ENCODE measurements around the gene LRRC1. TPM values are rescaled to one million over a fixed set of nuclear protein-coding genes. Genes with fewer than 3 reads are reported as not detected.

Gene LRRC1
- total and polyA plus RNA-seq, 2 of the 13 experiments (the other 11 are each of a cell fraction or from before 2014, with no cell fraction given), result 15.6 to 27.7 TPM

DNA sequence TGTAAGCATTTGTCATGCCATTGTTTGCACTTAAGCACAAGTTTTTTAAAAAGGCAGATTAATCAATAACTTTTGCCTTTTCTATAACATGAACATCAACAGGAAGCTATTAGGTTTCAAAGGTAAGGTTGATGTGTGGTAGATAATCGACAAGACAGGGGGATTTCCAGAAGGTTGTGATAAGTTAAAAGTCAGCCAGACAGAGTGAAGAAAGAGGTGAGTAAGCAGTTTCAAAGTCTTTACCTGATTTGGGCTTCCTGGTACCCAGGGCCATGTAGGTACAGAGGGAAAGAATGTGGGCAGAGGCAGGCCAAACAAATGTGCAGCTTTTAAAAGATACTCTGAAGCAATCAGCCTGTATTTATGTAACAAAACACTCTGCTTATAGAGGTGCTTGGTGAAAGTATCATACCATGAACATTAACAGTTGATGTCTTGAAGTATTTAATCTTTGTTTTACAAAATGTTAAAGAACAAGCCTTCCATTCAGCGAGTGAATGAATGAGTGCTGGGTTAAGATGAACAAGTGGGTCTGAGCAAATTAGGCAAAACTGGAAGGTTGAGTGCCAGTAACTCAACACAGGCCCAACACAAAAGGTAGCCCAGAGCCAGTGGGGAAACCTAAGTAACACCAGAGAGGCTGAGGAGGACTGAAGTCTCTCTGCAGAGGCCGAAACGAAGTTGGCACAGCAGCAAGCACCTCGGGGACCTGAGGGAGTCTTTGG is 60.2 kb downstream of the LRRC1 start (continued):
- TF ChIP-seq, protein P1, sequence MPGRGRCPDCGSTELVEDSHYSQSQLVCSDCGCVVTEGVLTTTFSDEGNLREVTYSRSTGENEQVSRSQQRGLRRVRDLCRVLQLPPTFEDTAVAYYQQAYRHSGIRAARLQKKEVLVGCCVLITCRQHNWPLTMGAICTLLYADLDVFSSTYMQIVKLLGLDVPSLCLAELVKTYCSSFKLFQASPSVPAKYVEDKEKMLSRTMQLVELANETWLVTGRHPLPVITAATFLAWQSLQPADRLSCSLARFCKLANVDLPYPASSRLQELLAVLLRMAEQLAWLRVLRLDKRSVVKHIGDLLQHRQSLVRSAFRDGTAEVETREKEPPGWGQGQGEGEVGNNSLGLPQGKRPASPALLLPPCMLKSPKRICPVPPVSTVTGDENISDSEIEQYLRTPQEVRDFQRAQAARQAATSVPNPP (CRISPR knock-in tag; IDR thresholded peaks at IDR 0.05), result no peak
- TF ChIP-seq, protein P2, sequence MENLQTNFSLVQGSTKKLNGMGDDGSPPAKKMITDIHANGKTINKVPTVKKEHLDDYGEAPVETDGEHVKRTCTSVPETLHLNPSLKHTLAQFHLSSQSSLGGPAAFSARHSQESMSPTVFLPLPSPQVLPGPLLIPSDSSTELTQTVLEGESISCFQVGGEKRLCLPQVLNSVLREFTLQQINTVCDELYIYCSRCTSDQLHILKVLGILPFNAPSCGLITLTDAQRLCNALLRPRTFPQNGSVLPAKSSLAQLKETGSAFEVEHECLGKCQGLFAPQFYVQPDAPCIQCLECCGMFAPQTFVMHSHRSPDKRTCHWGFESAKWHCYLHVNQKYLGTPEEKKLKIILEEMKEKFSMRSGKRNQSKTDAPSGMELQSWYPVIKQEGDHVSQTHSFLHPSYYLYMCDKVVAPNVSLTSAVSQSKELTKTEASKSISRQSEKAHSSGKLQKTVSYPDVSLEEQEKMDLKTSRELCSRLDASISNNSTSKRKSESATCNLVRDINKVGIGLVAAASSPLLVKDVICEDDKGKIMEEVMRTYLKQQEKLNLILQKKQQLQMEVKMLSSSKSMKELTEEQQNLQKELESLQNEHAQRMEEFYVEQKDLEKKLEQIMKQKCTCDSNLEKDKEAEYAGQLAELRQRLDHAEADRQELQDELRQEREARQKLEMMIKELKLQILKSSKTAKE (CRISPR knock-in tag; IDR thresholded peaks at IDR 0.05; ENCODE audit: borderline replicate concordance), result peak; percentile 42; the same call in 1 of the 2 replicates
- no peak for TF ChIP-seq HOXA9 (CRISPR knock-in tag; IDR thresholded peaks at IDR 0.05; ENCODE audit: borderline replicate concordance)
- TF ChIP-seq, protein P3, sequence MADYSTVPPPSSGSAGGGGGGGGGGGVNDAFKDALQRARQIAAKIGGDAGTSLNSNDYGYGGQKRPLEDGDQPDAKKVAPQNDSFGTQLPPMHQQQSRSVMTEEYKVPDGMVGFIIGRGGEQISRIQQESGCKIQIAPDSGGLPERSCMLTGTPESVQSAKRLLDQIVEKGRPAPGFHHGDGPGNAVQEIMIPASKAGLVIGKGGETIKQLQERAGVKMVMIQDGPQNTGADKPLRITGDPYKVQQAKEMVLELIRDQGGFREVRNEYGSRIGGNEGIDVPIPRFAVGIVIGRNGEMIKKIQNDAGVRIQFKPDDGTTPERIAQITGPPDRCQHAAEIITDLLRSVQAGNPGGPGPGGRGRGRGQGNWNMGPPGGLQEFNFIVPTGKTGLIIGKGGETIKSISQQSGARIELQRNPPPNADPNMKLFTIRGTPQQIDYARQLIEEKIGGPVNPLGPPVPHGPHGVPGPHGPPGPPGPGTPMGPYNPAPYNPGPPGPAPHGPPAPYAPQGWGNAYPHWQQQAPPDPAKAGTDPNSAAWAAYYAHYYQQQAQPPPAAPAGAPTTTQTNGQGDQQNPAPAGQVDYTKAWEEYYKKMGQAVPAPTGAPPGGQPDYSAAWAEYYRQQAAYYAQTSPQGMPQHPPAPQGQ (CRISPR knock-in tag; IDR thresholded peaks at IDR 0.05; ENCODE audit: borderline replicate concordance), result no peak
- TF ChIP-seq, protein P4, sequence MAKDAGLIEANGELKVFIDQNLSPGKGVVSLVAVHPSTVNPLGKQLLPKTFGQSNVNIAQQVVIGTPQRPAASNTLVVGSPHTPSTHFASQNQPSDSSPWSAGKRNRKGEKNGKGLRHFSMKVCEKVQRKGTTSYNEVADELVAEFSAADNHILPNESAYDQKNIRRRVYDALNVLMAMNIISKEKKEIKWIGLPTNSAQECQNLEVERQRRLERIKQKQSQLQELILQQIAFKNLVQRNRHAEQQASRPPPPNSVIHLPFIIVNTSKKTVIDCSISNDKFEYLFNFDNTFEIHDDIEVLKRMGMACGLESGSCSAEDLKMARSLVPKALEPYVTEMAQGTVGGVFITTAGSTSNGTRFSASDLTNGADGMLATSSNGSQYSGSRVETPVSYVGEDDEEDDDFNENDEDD (CRISPR knock-in tag; IDR thresholded peaks at IDR 0.05; ENCODE audit: borderline replicate concordance), result peak; percentile 44; the same call in 1 of the 2 replicates
- TF ChIP-seq SRSF4 (IDR thresholded peaks at IDR 0.05; ENCODE audit: low read depth, low read length, poor library complexity, severe bottlenecking), result no peak
- TF ChIP-seq SMAD1 (CRISPR knock-in tag; IDR thresholded peaks at IDR 0.05; ENCODE audit: borderline replicate concordance, low read depth), result no peak
- TF ChIP-seq, protein P5, sequence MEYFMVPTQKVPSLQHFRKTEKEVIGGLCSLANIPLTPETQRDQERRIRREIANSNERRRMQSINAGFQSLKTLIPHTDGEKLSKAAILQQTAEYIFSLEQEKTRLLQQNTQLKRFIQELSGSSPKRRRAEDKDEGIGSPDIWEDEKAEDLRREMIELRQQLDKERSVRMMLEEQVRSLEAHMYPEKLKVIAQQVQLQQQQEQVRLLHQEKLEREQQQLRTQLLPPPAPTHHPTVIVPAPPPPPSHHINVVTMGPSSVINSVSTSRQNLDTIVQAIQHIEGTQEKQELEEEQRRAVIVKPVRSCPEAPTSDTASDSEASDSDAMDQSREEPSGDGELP (IDR thresholded peaks at IDR 0.05; ENCODE audit: borderline replicate concordance, low read depth), result no peak
- no peak for TF ChIP-seq ZSCAN12 (CRISPR knock-in tag; IDR thresholded peaks at IDR 0.05)
- TF ChIP-seq, protein P6, sequence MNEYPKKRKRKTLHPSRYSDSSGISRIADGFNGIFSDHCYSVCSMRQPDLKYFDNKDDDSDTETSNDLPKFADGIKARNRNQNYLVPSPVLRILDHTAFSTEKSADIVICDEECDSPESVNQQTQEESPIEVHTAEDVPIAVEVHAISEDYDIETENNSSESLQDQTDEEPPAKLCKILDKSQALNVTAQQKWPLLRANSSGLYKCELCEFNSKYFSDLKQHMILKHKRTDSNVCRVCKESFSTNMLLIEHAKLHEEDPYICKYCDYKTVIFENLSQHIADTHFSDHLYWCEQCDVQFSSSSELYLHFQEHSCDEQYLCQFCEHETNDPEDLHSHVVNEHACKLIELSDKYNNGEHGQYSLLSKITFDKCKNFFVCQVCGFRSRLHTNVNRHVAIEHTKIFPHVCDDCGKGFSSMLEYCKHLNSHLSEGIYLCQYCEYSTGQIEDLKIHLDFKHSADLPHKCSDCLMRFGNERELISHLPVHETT (CRISPR knock-in tag; conservative IDR thresholded peaks at IDR 0.05), result no peak
- no peak for TF ChIP-seq ZNF20 (CRISPR knock-in tag; IDR thresholded peaks at IDR 0.05)
- no peak for TF ChIP-seq SNAPC2 (CRISPR knock-in tag; IDR thresholded peaks at IDR 0.05)
- TF ChIP-seq NCOA5 (CRISPR knock-in tag; IDR thresholded peaks at IDR 0.05), result no peak
- TF ChIP-seq PRMT3 (CRISPR knock-in tag; IDR thresholded peaks at IDR 0.05; ENCODE audit: borderline replicate concordance, low read depth), result no peak
- TF ChIP-seq, protein P7, sequence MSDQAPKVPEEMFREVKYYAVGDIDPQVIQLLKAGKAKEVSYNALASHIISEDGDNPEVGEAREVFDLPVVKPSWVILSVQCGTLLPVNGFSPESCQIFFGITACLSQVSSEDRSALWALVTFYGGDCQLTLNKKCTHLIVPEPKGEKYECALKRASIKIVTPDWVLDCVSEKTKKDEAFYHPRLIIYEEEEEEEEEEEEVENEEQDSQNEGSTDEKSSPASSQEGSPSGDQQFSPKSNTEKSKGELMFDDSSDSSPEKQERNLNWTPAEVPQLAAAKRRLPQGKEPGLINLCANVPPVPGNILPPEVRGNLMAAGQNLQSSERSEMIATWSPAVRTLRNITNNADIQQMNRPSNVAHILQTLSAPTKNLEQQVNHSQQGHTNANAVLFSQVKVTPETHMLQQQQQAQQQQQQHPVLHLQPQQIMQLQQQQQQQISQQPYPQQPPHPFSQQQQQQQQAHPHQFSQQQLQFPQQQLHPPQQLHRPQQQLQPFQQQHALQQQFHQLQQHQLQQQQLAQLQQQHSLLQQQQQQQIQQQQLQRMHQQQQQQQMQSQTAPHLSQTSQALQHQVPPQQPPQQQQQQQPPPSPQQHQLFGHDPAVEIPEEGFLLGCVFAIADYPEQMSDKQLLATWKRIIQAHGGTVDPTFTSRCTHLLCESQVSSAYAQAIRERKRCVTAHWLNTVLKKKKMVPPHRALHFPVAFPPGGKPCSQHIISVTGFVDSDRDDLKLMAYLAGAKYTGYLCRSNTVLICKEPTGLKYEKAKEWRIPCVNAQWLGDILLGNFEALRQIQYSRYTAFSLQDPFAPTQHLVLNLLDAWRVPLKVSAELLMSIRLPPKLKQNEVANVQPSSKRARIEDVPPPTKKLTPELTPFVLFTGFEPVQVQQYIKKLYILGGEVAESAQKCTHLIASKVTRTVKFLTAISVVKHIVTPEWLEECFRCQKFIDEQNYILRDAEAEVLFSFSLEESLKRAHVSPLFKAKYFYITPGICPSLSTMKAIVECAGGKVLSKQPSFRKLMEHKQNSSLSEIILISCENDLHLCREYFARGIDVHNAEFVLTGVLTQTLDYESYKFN (CRISPR knock-in tag; conservative IDR thresholded peaks at IDR 0.05), result peak; percentile 95

Data from HepG2 (cell line).